Measurements from ENCODE around the gene THEM5.

DNA sequence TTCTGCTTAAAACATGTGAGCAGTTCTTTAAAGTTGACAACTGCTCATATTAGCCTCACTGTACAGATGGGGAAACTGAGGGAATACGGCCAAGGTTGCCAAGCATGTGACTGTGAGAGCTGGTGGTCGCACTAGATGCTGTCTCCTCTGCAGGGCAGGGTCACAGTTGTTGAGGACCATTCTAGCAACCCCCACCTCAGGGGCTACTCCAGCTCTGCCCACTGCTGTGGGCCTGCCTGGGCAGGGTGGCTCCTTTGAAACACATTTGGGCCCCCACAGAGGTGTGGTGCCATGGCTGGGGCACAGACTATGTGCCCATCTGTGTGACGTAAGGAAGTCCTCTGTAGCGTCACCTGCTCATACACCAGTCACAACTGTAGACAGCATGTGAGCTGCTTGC lies 779 bp downstream of the THEM5 start:
- TF ChIP-seq, protein P1, sequence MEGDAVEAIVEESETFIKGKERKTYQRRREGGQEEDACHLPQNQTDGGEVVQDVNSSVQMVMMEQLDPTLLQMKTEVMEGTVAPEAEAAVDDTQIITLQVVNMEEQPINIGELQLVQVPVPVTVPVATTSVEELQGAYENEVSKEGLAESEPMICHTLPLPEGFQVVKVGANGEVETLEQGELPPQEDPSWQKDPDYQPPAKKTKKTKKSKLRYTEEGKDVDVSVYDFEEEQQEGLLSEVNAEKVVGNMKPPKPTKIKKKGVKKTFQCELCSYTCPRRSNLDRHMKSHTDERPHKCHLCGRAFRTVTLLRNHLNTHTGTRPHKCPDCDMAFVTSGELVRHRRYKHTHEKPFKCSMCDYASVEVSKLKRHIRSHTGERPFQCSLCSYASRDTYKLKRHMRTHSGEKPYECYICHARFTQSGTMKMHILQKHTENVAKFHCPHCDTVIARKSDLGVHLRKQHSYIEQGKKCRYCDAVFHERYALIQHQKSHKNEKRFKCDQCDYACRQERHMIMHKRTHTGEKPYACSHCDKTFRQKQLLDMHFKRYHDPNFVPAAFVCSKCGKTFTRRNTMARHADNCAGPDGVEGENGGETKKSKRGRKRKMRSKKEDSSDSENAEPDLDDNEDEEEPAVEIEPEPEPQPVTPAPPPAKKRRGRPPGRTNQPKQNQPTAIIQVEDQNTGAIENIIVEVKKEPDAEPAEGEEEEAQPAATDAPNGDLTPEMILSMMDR (IDR thresholded peaks at IDR 0.05 in 2 of 3, conservative IDR thresholded peaks at IDR 0.05 in 1 of 3; ENCODE audit: borderline replicate concordance in 1 of 3, insufficient read depth in 1 of 3, low read depth in 2 of 3, low read length in 2 of 3) = no peak
- TF ChIP-seq CEBPB (IDR thresholded peaks at IDR 0.05; ENCODE audit: low read depth) (no peak), EZH2 (IDR thresholded peaks at IDR 0.05) (no peak), POLR2A (IDR thresholded peaks at IDR 0.05; ENCODE audit: borderline replicate concordance, extremely low read depth, insufficient read depth, insufficient read length) (no peak), SRF (IDR thresholded peaks at IDR 0.05; ENCODE audit: low read depth) (no peak), JUND (IDR thresholded peaks at IDR 0.05) (no peak), RAD21 (IDR thresholded peaks at IDR 0.05; ENCODE audit: low read depth) (no peak), YY1 (IDR thresholded peaks at IDR 0.05; ENCODE audit: extremely low read depth, insufficient replicate concordance, low read depth, low read length) (no peak)
- TF ChIP-seq, protein P2, sequence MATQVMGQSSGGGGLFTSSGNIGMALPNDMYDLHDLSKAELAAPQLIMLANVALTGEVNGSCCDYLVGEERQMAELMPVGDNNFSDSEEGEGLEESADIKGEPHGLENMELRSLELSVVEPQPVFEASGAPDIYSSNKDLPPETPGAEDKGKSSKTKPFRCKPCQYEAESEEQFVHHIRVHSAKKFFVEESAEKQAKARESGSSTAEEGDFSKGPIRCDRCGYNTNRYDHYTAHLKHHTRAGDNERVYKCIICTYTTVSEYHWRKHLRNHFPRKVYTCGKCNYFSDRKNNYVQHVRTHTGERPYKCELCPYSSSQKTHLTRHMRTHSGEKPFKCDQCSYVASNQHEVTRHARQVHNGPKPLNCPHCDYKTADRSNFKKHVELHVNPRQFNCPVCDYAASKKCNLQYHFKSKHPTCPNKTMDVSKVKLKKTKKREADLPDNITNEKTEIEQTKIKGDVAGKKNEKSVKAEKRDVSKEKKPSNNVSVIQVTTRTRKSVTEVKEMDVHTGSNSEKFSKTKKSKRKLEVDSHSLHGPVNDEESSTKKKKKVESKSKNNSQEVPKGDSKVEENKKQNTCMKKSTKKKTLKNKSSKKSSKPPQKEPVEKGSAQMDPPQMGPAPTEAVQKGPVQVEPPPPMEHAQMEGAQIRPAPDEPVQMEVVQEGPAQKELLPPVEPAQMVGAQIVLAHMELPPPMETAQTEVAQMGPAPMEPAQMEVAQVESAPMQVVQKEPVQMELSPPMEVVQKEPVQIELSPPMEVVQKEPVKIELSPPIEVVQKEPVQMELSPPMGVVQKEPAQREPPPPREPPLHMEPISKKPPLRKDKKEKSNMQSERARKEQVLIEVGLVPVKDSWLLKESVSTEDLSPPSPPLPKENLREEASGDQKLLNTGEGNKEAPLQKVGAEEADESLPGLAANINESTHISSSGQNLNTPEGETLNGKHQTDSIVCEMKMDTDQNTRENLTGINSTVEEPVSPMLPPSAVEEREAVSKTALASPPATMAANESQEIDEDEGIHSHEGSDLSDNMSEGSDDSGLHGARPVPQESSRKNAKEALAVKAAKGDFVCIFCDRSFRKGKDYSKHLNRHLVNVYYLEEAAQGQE (IDR thresholded peaks at IDR 0.05; ENCODE audit: low read depth) = no peak
